ENCODE measurements around the gene MATN4.

MATN4 gene

DNA sequence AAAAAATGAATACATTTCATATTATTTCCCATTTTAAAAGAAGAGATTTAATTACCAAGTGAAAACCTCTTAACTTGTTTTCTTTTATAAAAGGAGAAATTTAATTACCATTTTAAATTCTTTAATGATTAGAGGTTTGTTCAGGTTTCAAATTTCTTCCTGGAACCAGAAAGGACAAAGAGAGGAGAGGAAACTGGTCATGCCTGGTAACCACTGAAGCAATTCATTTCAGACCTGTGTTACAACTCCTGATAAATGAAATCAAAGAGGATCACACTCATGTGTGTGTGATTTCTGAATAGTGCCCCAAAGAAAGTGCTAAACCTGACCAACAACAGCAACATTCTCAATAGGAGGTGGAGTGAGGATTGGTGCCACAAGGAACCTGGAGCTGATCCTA, 41.1 kb downstream of the MATN4 start:
- DNase-seq (ENCODE audit: extremely low read depth, low read depth), result no peak
- no peak for TF ChIP-seq CTCF (IDR thresholded peaks at IDR 0.05; ENCODE audit: low read depth, low read length, missing control alignments)
- no peak overlapping the region for H3K4me3 ChIP-seq (replicated peaks; ENCODE audit: low read depth, low read length)

- TF ChIP-seq CTCF (IDR thresholded peaks at IDR 0.05; ENCODE audit: low read depth, low read length, missing control alignments), result no peak
- DNase-seq (ENCODE audit: extremely low read depth, low read depth), result no peak
- H3K4me3 ChIP-seq (replicated peaks; ENCODE audit: low read depth, low read length), result no peak overlapping the region
Measured at GRCh38 chr20:45263556-45264266, 44.4 kb downstream of the MATN4 start.

- DNase-seq (ENCODE audit: extremely low read depth, low read depth), result no peak
- no peak for TF ChIP-seq CTCF (IDR thresholded peaks at IDR 0.05; ENCODE audit: low read depth, low read length, missing control alignments)
- no peak overlapping the region for H3K4me3 ChIP-seq (replicated peaks; ENCODE audit: low read depth, low read length)
Measured at GRCh38 chr20:45258664-45259063, 49.4 kb downstream of the MATN4 start.

GRCh38 chr20:45258259-45258658, 49.8 kb downstream of the MATN4 start:
- no peak for TF ChIP-seq CTCF (IDR thresholded peaks at IDR 0.05; ENCODE audit: low read depth, low read length, missing control alignments)
- H3K4me3 ChIP-seq (replicated peaks; ENCODE audit: low read depth, low read length), result no peak overlapping the region
- no peak for DNase-seq (ENCODE audit: extremely low read depth, low read depth)

- no peak overlapping the region for H3K4me3 ChIP-seq (replicated peaks; ENCODE audit: low read depth, low read length)
- DNase-seq (ENCODE audit: extremely low read depth, low read depth), result no peak
- no peak for TF ChIP-seq CTCF (IDR thresholded peaks at IDR 0.05; ENCODE audit: low read depth, low read length, missing control alignments)
Measured at GRCh38 chr20:45257711-45258110, 50.4 kb downstream of the MATN4 start.

DNA sequence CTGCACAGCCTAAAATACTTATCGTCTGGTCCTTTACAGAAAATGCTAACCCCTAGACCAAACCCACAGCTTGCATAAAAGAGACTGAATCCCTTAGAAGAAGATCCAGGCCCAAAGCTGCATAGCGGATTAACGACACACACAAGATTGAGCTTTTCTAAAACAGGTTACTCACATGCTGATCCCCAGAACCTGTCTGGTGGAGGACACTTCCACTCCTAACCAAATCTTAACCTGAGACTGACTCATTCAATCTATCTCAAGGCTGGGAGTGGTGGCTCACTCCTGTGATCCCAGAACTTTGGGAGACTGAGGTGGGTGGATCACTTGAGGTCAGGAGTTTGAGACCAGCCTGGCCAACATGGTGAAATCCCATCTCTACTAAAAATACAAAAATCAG, 50.9 kb downstream of the MATN4 start:
- H3K4me3 ChIP-seq (replicated peaks; ENCODE audit: low read depth, low read length), result no peak overlapping the region
- no peak for TF ChIP-seq CTCF (IDR thresholded peaks at IDR 0.05; ENCODE audit: low read depth, low read length, missing control alignments)
- no peak for DNase-seq (ENCODE audit: extremely low read depth, low read depth)
